OCI-LY7 (cell line): ENCODE measurements around the gene PDE6D. TPM values are rescaled to one million over a fixed set of nuclear protein-coding genes. Genes with fewer than 3 reads are reported as not detected.

Source experiments
- BruUV-seq: library from RNA; stranded (reverse); fragments of 400-500 nt; replicated peaks from 2 replicates; lab custom pipeline; 2021; lab: Mats Ljungman, UMichigan
- CTCF ChIA-PET: fragments of 300-600 bp; sonication (Branson Sonifier 250); formaldehyde crosslinking; loops from one replicate; lab custom pipeline; 2022; ENCODE audit warnings: antibody characterized with exemption; ENCODE audit not compliant: unreplicated experiment; lab: Charles Lee
- POLR2A ChIA-PET: fragments of 300-600 bp; sonication (Branson Sonifier 250); formaldehyde crosslinking; loops from one replicate; lab custom pipeline; 2022; ENCODE audit warnings: antibody characterized with exemption; lab: Charles Lee
- DNase-seq: peaks from one replicate; pipeline ENCODE4 v3.0.0-alpha.2; 2015; ENCODE audit warnings: low spot score
- H2AFZ ChIP-seq: fragments of 200-600 bp; sonication (generic), shearing (Covaris generic); 2 replicates; pipeline ENCODE4 v1.6.1; 2014; ENCODE audit warnings: mild to moderate bottlenecking, antibody characterized with exemption, low read length, moderate library complexity
- H3K27ac ChIP-seq: fragments of 200-600 bp; sonication (generic); 2 replicates; pipeline ENCODE4 v1.5.1; 2014; ENCODE audit warnings: mixed run types, low read depth, mild to moderate bottlenecking, moderate library complexity, low read length, inconsistent platforms; ENCODE audit not compliant: poor library complexity, severe bottlenecking
- H3K36me3 ChIP-seq: fragments of 200-600 bp; sonication (generic); 2 replicates; pipeline ENCODE4 v1.6.1; 2014; ENCODE audit warnings: mild to moderate bottlenecking, antibody characterized with exemption, low read length, moderate library complexity, mixed read lengths; ENCODE audit not compliant: insufficient read depth
- H3K4me1 ChIP-seq: fragments of 200-600 bp; sonication (generic); 2 replicates; pipeline ENCODE4 v1.5.1; 2014; ENCODE audit warnings: mild to moderate bottlenecking, low read length; ENCODE audit not compliant: insufficient read depth, poor library complexity, severe bottlenecking
- H3K4me2 ChIP-seq: fragments of 200-600 bp; sonication (generic); 2 replicates; pipeline ENCODE4 v1.6.1; 2014; ENCODE audit warnings: mild to moderate bottlenecking, low read length
- H3K4me3 ChIP-seq: fragments of 200-600 bp; sonication (generic); 2 replicates; pipeline ENCODE4 v1.5.1; 2014; ENCODE audit warnings: mild to moderate bottlenecking, low read depth, low read length; ENCODE audit not compliant: poor library complexity, severe bottlenecking
- H3K79me2 ChIP-seq: fragments of 200-600 bp; sonication (generic); 2 replicates; pipeline ENCODE4 v1.6.1; 2016; ENCODE audit warnings: low read depth, mild to moderate bottlenecking, low read length, moderate library complexity, mixed read lengths; ENCODE audit not compliant: insufficient read depth
- H3K9me2 ChIP-seq: fragments of 200-600 bp; sonication (generic); 2 replicates; pipeline ENCODE4 v1.6.1; 2016; ENCODE audit warnings: mild to moderate bottlenecking, low read length, mixed read lengths; ENCODE audit not compliant: insufficient read depth
- H3K9me3 ChIP-seq: fragments of 200-600 bp; sonication (generic); 2 replicates; pipeline ENCODE4 v1.6.1; 2014; ENCODE audit warnings: mild to moderate bottlenecking, mixed run types, low read length, mixed read lengths
- H4K20me1 ChIP-seq: fragments of 200-600 bp; sonication (generic); 2 replicates; pipeline ENCODE4 v1.6.1; 2014; ENCODE audit warnings: mild to moderate bottlenecking, antibody characterized with exemption, low read length, moderate library complexity, mixed read lengths; ENCODE audit not compliant: insufficient read depth
- CTCF ChIP-seq: fragments of 200-600 bp; sonication (generic); conservative IDR thresholded peaks from 2 replicates; pipeline ENCODE4 v1.5.1; 2014; ENCODE audit warnings: mild to moderate bottlenecking, antibody characterized with exemption, low read length, moderate library complexity, mixed read lengths
- EZH2phosphoT487 ChIP-seq: fragments of 200-600 bp; sonication (generic); IDR thresholded peaks from 2 replicates; pipeline ENCODE4 v1.6.1; 2018; ENCODE audit warnings: low read depth, borderline replicate concordance, mild to moderate bottlenecking, mixed run types, antibody characterized with exemption, low read length, moderate library complexity, mixed read lengths
- intact Hi-C: fragments of 100-400 bp; cut with micrococcal nuclease; formaldehyde crosslinking; loops from one replicate; pipeline ENCODE4 v1.10.0; 2022; ENCODE audit not compliant: unreplicated experiment
- total RNA-seq, 2 experiments: library from RNA; depleted of rRNA in 1 of 2; stranded (reverse); fragments of >200 nt in 1 of 2; shearing (Covaris generic) in 1 of 2; gene quantifications; 2 replicates each; pipeline ENCODE4 v1.2.3, GENCODE V29; 2014 to 2022

PDE6D gene
- total RNA-seq, 2 experiments from 2014 or later = 47.4 to 54.6 TPM

GRCh38 chr2:231803501-231804138 is 22.5 kb upstream of the PDE6D start:
- Histone ChIP-seq H2AFZ (no peak overlapping the region), H3K27ac (no peak overlapping the region), H3K4me2 (no peak overlapping the region), H3K9me3 (no peaks in the 10 kb centered on the region), H3K36me3 (peaks cover 96% of the 10 kb centered on the region), H3K4me1 (no peaks in the 10 kb centered on the region), H3K9me2 (no peaks in the 10 kb centered on the region), H3K79me2 (no peaks in the 10 kb centered on the region), H3K4me3 (no peak overlapping the region), H4K20me1 (no peaks in the 10 kb centered on the region)
- no peak for TF ChIP-seq CTCF
- TF ChIP-seq EZH2phosphoT487 = no peak
- no peak for DNase-seq
- CTCF ChIA-PET = no interaction called here
- intact Hi-C loops = no loop called here
- no TSS peak for BruUV-seq
- POLR2A ChIA-PET = no interaction called here

- Histone ChIP-seq H2AFZ (no peak overlapping the region), H3K79me2 (no peaks in the 10 kb centered on the region), H3K4me3 (no peak overlapping the region), H4K20me1 (no peaks in the 10 kb centered on the region), H3K27ac (no peak overlapping the region), H3K4me1 (no peaks in the 10 kb centered on the region), H3K9me2 (no peaks in the 10 kb centered on the region), H3K4me2 (no peak overlapping the region), H3K36me3 (peaks cover 96% of the 10 kb centered on the region), H3K9me3 (no peaks in the 10 kb centered on the region)
- CTCF ChIA-PET = interaction anchor here (0.5 kb wide), 1 partner anchor 1118 kb away, joined by 3 read pairs; no protein-coding TSS in a partner anchor
- no TSS peak for BruUV-seq
- intact Hi-C loops = no loop called here
- POLR2A ChIA-PET = interaction anchor here (0.6 kb wide), 1 partner anchor 9 kb away, joined by 4 read pairs; no protein-coding TSS in a partner anchor
- DNase-seq = peak; percentile 47
- TF ChIP-seq EZH2phosphoT487 (no peak), CTCF (peak; percentile 88)
These were observed 19.5 kb upstream of the PDE6D start for GRCh38 chr2:231800493-231801091.
